ENCODE measurements around the gene TRIB2.

- TF ChIP-seq CTCF (IDR thresholded peaks at IDR 0.05) (no peak), POLR2A (IDR thresholded peaks at IDR 0.05) (no peak)
These were observed 53.7 kb downstream of the TRIB2 start for GRCh38 chr2:12770300-12770968.
